Measurements from ENCODE around the gene RPA1. TPM values are rescaled to one million over a fixed set of nuclear protein-coding genes. Genes with fewer than 3 reads are reported as not detected.

The RPA1 gene
- total and polyA plus RNA-seq, 10 of the 15 experiments (the other 5 are each of a cell fraction or from before 2014, with no cell fraction given) = 35.9 to 198 (median 71.2) TPM

- H3K79me2 ChIP-seq (ENCODE audit: control insufficient read depth, insufficient read depth, low read length) = no peaks in the 10 kb centered on the region
- no peaks in the 10 kb centered on the region for H3K27me3 ChIP-seq (replicated peaks in 1 of 2; ENCODE audit: control insufficient read depth in 2 of 2, insufficient read depth in 2 of 2, low read length in 1 of 2)
- no peak overlapping the region for H2AFZ ChIP-seq (ENCODE audit: control insufficient read depth, low read depth, low read length)
- 87% methylated on average over 3 of the region's 3 CpGs for WGBS (ENCODE audit: insufficient coverage, insufficient replicate concordance, low lambda C conversion rate, missing lambda C conversion rate)
- RAD21 ChIA-PET (ENCODE audit: unreplicated experiment) = no interaction called here
- intact Hi-C loops (cut with micrococcal nuclease; ENCODE audit: unreplicated experiment) = no loop called here
- in situ Hi-C loops (cut with MboI) = no loop called here
- H4K20me1 ChIP-seq (ENCODE audit: control insufficient read depth, insufficient read depth) = no peaks in the 10 kb centered on the region
- no peaks in the 10 kb centered on the region for H3K9me3 ChIP-seq (replicated peaks; ENCODE audit: control insufficient read depth, insufficient read depth, low read length)
- H3K9ac ChIP-seq (ENCODE audit: control insufficient read depth, insufficient read depth, low read length) = no peak overlapping the region
- TSS peak; percentile 7 for BruUV-seq (replicated peaks)
- SMC1A ChIA-PET (ENCODE audit: uncharacterized antibody, unreplicated experiment) = interaction anchor here (1.7 kb wide), 1 partner anchor 126 kb away, joined by 4 read pairs; no protein-coding TSS in a partner anchor
- no peak for DNase-seq (ENCODE audit: low read depth, low spot score)
- no peak for ATAC-seq
- H3K4me3 ChIP-seq = no peak overlapping the region
- CTCF ChIA-PET = no interaction called here
- TF ChIP-seq CTCF (IDR thresholded peaks at IDR 0.05 in 2 of 3, conservative IDR thresholded peaks at IDR 0.05 in 1 of 3; ENCODE audit: control insufficient read depth in 2 of 3, extremely low read depth in 1 of 3, insufficient read depth in 1 of 3, low read depth in 3 of 3, low read length in 3 of 3) = no peak
- no peak for TF ChIP-seq IRF5 (IDR thresholded peaks at IDR 0.05; ENCODE audit: borderline replicate concordance)
- peaks cover 12 to 34% of the 10 kb centered on the region in 2 experiments for H3K36me3 ChIP-seq (ENCODE audit: control insufficient read depth in 2 of 2, insufficient read depth in 2 of 2, low read length in 1 of 2)
- H3K4me2 ChIP-seq (ENCODE audit: control insufficient read depth, insufficient read depth) = no peak overlapping the region
- no peak for FAIRE-seq
- H3K4me1 ChIP-seq (ENCODE audit: control insufficient read depth, insufficient read depth, low read length) = no peaks in the 10 kb centered on the region
- POLR2A ChIA-PET = no interaction called here
- no peak overlapping the region for H3K27ac ChIP-seq (ENCODE audit: control insufficient read depth, insufficient read depth)
Observed at GRCh38 chr17:1847191-1847590, 17.4 kb downstream of the RPA1 start.

- Histone ChIP-seq H3K4me3 (no peak overlapping the region), H4K20me1 (ENCODE audit: control insufficient read depth, insufficient read depth) (no peaks in the 10 kb centered on the region), H3K9ac (ENCODE audit: control insufficient read depth, insufficient read depth, low read length) (no peak overlapping the region), H3K36me3 (ENCODE audit: control insufficient read depth in 2 of 2, insufficient read depth in 2 of 2, low read length in 1 of 2) (peaks cover 5 to 27% of the 10 kb centered on the region in 2 experiments), H3K79me2 (ENCODE audit: control insufficient read depth, insufficient read depth, low read length) (no peaks in the 10 kb centered on the region), H3K4me2 (ENCODE audit: control insufficient read depth, insufficient read depth) (no peak overlapping the region), H3K27ac (ENCODE audit: control insufficient read depth, insufficient read depth) (no peak overlapping the region), H3K9me3 (replicated peaks; ENCODE audit: control insufficient read depth, insufficient read depth, low read length) (no peaks in the 10 kb centered on the region), H2AFZ (ENCODE audit: control insufficient read depth, low read depth, low read length) (no peak overlapping the region), H3K27me3 (replicated peaks in 1 of 2; ENCODE audit: control insufficient read depth in 2 of 2, insufficient read depth in 2 of 2, low read length in 1 of 2) (no peaks in the 10 kb centered on the region), H3K4me1 (ENCODE audit: control insufficient read depth, insufficient read depth, low read length) (no peaks in the 10 kb centered on the region)
- FAIRE-seq (peak; percentile 83), ATAC-seq (peak; percentile 40), DNase-seq (ENCODE audit: low read depth, low spot score) (no peak)
- BruUV-seq (replicated peaks) = no TSS peak
- in situ Hi-C loops (cut with MboI) (no loop called here), intact Hi-C loops (cut with micrococcal nuclease; ENCODE audit: unreplicated experiment) (no loop called here)
- CTCF ChIA-PET = interaction anchor here (1.0 to 1.3 kb wide), 2 partner anchors 13 to 131 kb away, joined by 4 to 5 read pairs; no protein-coding TSS in a partner anchor
- WGBS (ENCODE audit: insufficient coverage, insufficient replicate concordance, low lambda C conversion rate, missing lambda C conversion rate) = 20% methylated on average over 6 of the region's 6 CpGs
- SMC1A ChIA-PET (ENCODE audit: uncharacterized antibody, unreplicated experiment) = no interaction called here
- POLR2A ChIA-PET = interaction anchor here (1.0 kb wide), 1 partner anchor 29 kb away, joined by 3 read pairs; no protein-coding TSS in a partner anchor
- RAD21 ChIA-PET (ENCODE audit: unreplicated experiment) = interaction anchor here (0.9 kb wide), 1 partner anchor 131 kb away, joined by 4 read pairs; no protein-coding TSS in a partner anchor
- TF ChIP-seq NR2F1 (conservative IDR thresholded peaks at IDR 0.05) = peak; percentile 73
- peak; percentile 90 for TF ChIP-seq NR2C1 (IDR thresholded peaks at IDR 0.05)
- TF ChIP-seq ZNF687 (IDR thresholded peaks at IDR 0.05) = peak; percentile 65; the same call in 1 of the 2 replicates
- TF ChIP-seq CREM (IDR thresholded peaks at IDR 0.05; ENCODE audit: low read depth) = no peak
- TF ChIP-seq RUNX3 (IDR thresholded peaks at IDR 0.05; ENCODE audit: low read length) = peak; percentile 34; the same call in 1 of the 2 replicates
- no peak for TF ChIP-seq KLF5 (IDR thresholded peaks at IDR 0.05; ENCODE audit: partially characterized antibody)
- peak; percentile 44; the same call in 1 of the 2 replicates for TF ChIP-seq SPI1 (IDR thresholded peaks at IDR 0.05; ENCODE audit: borderline replicate concordance, insufficient read depth, low read depth, low read length)
Observed at GRCh38 chr17:1852327-1852726, 22.5 kb downstream of the RPA1 start.
